ENCODE results near the gene VWA5A.

- no peak for TF ChIP-seq CTCF (IDR thresholded peaks at IDR 0.05)
- TF ChIP-seq POLR2A (IDR thresholded peaks at IDR 0.05), result no peak
These were observed 35.5 kb upstream of the VWA5A start for GRCh38 chr11:124079631-124080326.
